AG04450 (cell line): ENCODE measurements around the gene VDR. TPM values are rescaled to one million over a fixed set of nuclear protein-coding genes. Genes with fewer than 3 reads are reported as not detected.
"Not testable (repeated sequence)": the region's sequence is repeated elsewhere in the genome, so short reads cannot be mapped to it uniquely, and the experiment has no call there.

ENCODE experiments used
- CTCF ChIA-PET: fragments of 300-600, 350-600 bp; formaldehyde crosslinking; extraction: SDS; loops from one replicate; lab custom pipeline; 2022; ENCODE audit warnings: antibody characterized with exemption, inconsistent platforms; lab: Charles Lee
- POLR2A ChIA-PET: fragments of 350-600 bp; formaldehyde crosslinking; extraction: SDS; loops from one replicate; lab custom pipeline; 2021; ENCODE audit warnings: antibody characterized with exemption, inconsistent platforms; lab: Yijun Ruan, JAX
- DNase-seq: peaks from one replicate; pipeline ENCODE4 v3.0.0-alpha.2; 2011; ENCODE audit warnings: low read depth, low spot score
- H3K27ac ChIP-seq: one replicate; pipeline ENCODE4 v1.5.1; 2012; ENCODE audit warnings: low read depth, low read length, control low read depth
- H3K27me3 ChIP-seq: one replicate; pipeline ENCODE4 v1.6.0; 2012; ENCODE audit warnings: low read length; ENCODE audit not compliant: control insufficient read depth, insufficient read depth
- H3K4me3 ChIP-seq: 2 replicates; pipeline ENCODE4 v1.5.1; 2011; ENCODE audit warnings: mild to moderate bottlenecking, low read depth, low read length, control low read depth
- H3K9me3 ChIP-seq: 2 replicates; pipeline ENCODE4 v1.5.1; 2012; ENCODE audit warnings: low read length; ENCODE audit not compliant: control insufficient read depth, insufficient read depth
- polyA plus RNA-seq: library from polyadenylated mRNA; depleted of rRNA; stranded (reverse); fragments of >200 nt; gene quantifications from 2 replicates; pipeline ENCODE4 v1.2.3, GENCODE V29; 2011
- TF ChIP-seq, protein P1 (sequence below): IDR thresholded peaks from 2 replicates; pipeline ENCODE4 v1.5.1; 2011; ENCODE audit warnings: low read depth, low read length, control low read depth, inconsistent platforms

VDR gene
- polyA plus RNA-seq, 1 experiment, result 11.9 TPM

- no peak overlapping the region for H3K4me3 ChIP-seq
- no peaks in the 10 kb centered on the region for H3K9me3 ChIP-seq
- POLR2A ChIA-PET, result no interaction called here
- TF ChIP-seq, protein P1, sequence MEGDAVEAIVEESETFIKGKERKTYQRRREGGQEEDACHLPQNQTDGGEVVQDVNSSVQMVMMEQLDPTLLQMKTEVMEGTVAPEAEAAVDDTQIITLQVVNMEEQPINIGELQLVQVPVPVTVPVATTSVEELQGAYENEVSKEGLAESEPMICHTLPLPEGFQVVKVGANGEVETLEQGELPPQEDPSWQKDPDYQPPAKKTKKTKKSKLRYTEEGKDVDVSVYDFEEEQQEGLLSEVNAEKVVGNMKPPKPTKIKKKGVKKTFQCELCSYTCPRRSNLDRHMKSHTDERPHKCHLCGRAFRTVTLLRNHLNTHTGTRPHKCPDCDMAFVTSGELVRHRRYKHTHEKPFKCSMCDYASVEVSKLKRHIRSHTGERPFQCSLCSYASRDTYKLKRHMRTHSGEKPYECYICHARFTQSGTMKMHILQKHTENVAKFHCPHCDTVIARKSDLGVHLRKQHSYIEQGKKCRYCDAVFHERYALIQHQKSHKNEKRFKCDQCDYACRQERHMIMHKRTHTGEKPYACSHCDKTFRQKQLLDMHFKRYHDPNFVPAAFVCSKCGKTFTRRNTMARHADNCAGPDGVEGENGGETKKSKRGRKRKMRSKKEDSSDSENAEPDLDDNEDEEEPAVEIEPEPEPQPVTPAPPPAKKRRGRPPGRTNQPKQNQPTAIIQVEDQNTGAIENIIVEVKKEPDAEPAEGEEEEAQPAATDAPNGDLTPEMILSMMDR, result no peak
- H3K27ac ChIP-seq, result no peak overlapping the region
- no peak for DNase-seq
- H3K27me3 ChIP-seq, result no peaks in the 10 kb centered on the region
- CTCF ChIA-PET, result interaction anchor here (0.7 to 1.0 kb wide), 3 partner anchors 56 to 119 kb away, joined by 3 read pairs; no protein-coding TSS in a partner anchor
Observed at GRCh38 chr12:47843226-47843980, 61.4 kb downstream of the VDR start.

DNA sequence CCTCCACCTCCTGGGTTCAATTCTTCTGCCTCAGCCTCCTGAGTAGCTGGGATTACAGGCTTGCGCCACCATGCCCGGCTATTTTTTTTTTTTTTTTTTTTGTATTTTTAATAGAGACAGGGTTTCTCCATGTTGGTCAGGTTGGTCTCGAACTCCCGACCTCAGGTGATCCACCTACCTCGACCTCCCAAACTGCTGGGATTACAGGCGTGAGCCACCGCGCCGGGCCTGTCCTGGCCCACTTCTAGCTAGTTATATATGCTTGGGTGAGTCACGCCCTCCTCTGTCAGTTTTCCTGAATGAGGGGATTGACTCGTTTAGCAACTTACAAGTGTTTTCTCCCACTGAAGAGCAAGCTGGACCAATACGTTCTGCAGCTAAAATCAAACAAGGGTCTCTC lies 62.3 kb downstream of the VDR start:
- POLR2A ChIA-PET, H3K27ac ChIP-seq, H3K9me3 ChIP-seq, H3K27me3 ChIP-seq, H3K4me3 ChIP-seq, DNase-seq: not testable (repeated sequence)
- CTCF ChIA-PET, result interaction anchor here (0.7 to 8.4 kb wide), 4 partner anchors 25 to 120 kb away, joined by 3 to 104 read pairs (median 3); no protein-coding TSS in a partner anchor

GRCh38 chr12:47841910-47842309 lies 62.9 kb downstream of the VDR start:
- TF ChIP-seq, protein P1, result no peak
- no peak for DNase-seq
- H3K4me3 ChIP-seq, result no peak overlapping the region
- ChIA-PET CTCF (interaction anchor here (1.0 to 8.4 kb wide), 6 partner anchors 26 to 121 kb away, joined by 3 to 104 read pairs (median 28); no protein-coding TSS in a partner anchor), POLR2A (interaction anchor here (0.8 to 1.1 kb wide), 2 partner anchors 44 to 61 kb away, joined by 3 read pairs; no protein-coding TSS in a partner anchor)
- no peaks in the 10 kb centered on the region for H3K9me3 ChIP-seq
- no peaks in the 10 kb centered on the region for H3K27me3 ChIP-seq
- no peak overlapping the region for H3K27ac ChIP-seq

DNA sequence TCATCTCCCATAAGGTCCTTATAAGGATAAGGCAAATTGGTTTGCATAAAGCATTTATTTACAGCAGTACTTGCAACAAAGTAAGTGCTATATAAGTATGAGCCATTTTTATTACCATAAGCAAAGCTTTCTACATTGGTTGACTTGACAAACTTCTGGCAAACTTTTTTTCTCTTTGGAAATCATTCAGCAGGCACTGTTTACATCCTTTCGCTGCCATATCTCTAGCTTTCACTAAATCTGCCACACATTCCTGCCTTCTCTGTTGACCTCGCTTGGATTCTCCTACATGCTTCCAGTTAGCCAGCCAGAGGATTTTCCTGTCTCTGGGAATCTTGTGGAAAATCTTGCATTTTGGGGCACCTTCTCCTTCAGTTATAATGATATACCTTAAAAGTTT lies 63.3 kb downstream of the VDR start:
- POLR2A ChIA-PET, result interaction anchor here (0.8 to 1.1 kb wide), 2 partner anchors 45 to 61 kb away, joined by 3 read pairs; no protein-coding TSS in a partner anchor
- DNase-seq, result no peak
- CTCF ChIA-PET, result interaction anchor here (0.7 to 8.4 kb wide), 9 partner anchors 26 to 126 kb away, joined by 3 to 104 read pairs (median 10); no protein-coding TSS in a partner anchor
- Histone ChIP-seq H3K9me3 (no peaks in the 10 kb centered on the region), H3K27ac (no peak overlapping the region), H3K4me3 (no peak overlapping the region), H3K27me3 (no peaks in the 10 kb centered on the region)
- TF ChIP-seq, protein P1, result no peak

DNA sequence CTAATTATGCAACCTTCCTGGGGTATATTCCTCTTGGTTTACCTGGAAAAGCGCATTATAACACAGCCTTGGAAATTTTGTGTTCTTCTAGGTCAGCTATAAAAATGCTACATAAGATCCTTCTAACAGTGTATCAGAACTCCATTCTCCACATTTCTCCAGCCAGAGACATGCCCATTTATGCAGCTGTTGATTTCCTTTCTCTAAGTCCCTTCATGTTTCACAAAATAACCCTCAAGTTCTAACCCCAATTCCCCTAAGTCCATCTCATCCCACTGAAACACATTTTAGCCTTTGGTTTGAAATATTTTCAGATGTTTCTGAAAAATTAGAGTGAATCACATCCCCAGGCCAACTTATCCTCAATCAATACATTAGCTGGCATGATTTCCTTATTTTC lies 64.2 kb downstream of the VDR start:
- H3K27ac ChIP-seq, result no peak overlapping the region
- no peaks in the 10 kb centered on the region for H3K9me3 ChIP-seq
- TF ChIP-seq, protein P1, result no peak
- CTCF ChIA-PET, result interaction anchor here (0.6 to 8.4 kb wide), 12 partner anchors 12 to 136 kb away, joined by 3 to 104 read pairs (median 7); partner anchors contain the start of gene TMEM106C
- H3K27me3 ChIP-seq, result no peaks in the 10 kb centered on the region
- POLR2A ChIA-PET, result interaction anchor here (1.1 kb wide), 1 partner anchor 45 kb away, joined by 3 read pairs; no protein-coding TSS in a partner anchor
- no peak for DNase-seq
- no peak overlapping the region for H3K4me3 ChIP-seq
